ENCODE data around the gene ITGA8.

- TF ChIP-seq CTCF (IDR thresholded peaks at IDR 0.05) (no peak), POLR2A (IDR thresholded peaks at IDR 0.05) (no peak)
Measured at GRCh38 chr10:15700078-15700674, 19.5 kb downstream of the ITGA8 start.

Data from heart left ventricle (tissue), 13 donors.